ENCODE data around the gene INPP5F. TPM values are rescaled to one million over a fixed set of nuclear protein-coding genes. Genes with fewer than 3 reads are reported as not detected.
A peak's percentile ranks its signal among the peaks of the same experiment; 100 is the strongest.

Gene INPP5F, protein sequence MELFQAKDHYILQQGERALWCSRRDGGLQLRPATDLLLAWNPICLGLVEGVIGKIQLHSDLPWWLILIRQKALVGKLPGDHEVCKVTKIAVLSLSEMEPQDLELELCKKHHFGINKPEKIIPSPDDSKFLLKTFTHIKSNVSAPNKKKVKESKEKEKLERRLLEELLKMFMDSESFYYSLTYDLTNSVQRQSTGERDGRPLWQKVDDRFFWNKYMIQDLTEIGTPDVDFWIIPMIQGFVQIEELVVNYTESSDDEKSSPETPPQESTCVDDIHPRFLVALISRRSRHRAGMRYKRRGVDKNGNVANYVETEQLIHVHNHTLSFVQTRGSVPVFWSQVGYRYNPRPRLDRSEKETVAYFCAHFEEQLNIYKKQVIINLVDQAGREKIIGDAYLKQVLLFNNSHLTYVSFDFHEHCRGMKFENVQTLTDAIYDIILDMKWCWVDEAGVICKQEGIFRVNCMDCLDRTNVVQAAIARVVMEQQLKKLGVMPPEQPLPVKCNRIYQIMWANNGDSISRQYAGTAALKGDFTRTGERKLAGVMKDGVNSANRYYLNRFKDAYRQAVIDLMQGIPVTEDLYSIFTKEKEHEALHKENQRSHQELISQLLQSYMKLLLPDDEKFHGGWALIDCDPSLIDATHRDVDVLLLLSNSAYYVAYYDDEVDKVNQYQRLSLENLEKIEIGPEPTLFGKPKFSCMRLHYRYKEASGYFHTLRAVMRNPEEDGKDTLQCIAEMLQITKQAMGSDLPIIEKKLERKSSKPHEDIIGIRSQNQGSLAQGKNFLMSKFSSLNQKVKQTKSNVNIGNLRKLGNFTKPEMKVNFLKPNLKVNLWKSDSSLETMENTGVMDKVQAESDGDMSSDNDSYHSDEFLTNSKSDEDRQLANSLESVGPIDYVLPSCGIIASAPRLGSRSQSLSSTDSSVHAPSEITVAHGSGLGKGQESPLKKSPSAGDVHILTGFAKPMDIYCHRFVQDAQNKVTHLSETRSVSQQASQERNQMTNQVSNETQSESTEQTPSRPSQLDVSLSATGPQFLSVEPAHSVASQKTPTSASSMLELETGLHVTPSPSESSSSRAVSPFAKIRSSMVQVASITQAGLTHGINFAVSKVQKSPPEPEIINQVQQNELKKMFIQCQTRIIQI
- 80.3 and 86.0 TPM in 2 replicates for total RNA-seq (2014; rRNA removed; shearing (Covaris generic))
- 36.2 and 41.4 TPM in 2 replicates for polyA plus RNA-seq (2016; fragmentation: Nextera tagmentation; extraction: Ambion mirVana)
- long read RNA-seq, partial matches to known transcripts: 1 of 5 reads
- long read RNA-seq, other reads (novel, unspliced or antisense): 2 of 5 reads

DNA sequence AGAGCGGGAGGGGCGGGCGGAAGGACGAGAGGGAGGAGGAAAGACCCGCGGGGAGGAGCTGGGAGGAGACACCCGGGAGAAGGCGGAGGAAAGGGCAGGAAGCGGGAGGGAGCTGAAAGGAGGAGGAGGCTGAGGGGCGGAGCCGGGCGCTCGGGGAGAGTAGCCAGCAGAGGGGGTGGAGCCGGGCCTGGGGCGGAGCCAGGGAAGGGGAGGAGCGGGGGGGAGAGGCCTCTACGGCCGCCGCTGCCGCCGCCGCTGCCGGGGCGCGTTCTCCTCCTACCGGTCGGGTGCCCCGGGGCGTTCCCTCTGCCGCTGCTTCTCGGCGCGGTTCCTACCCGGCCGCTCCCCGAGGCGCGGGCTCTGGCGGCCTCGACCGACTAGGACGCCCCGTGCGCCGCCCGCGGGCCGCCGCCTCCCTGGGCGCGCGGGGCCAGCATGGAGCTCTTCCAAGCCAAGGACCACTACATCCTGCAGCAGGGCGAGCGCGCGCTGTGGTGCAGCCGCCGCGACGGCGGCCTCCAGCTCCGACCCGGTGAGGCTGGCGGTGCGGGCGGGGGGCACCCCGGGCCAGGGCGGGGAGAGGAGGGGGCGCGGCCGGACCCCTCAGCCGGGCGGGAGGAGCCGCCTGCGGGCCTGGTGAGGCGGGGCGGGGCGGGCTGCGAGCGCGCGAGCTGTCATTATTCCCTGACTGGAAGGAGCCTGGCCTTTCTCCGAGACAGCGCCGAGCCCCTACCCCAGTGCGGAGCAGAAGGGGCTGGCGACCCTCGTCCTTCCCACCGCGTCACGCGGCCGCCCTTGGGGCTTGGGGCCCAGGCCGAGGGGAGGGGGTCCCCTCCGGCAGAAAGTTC, at the start of gene INPP5F:
INPP5F (plus strand) TSS at position 223 of the 848 bp plus-strand sequence; CDS start at position 436, 213 bp downstream.
- peak within 1 kb of the TSS; percentile 82; the same call in 1 of the 2 replicates for H2AFZ ChIP-seq
- Mint-ChIP-seq H3K4me1 (peaks cover 29% of the 10 kb centered on the region), H3K4me3 (peak within 1 kb of the TSS; percentile 83), H3K27me3 (ENCODE audit: insufficient read depth, low read depth, poor library complexity) (peaks cover 5% of the 10 kb centered on the region), H3K27ac (peak within 1 kb of the TSS; percentile 34; the same call in 1 of the 2 replicates), H3K36me3 (ENCODE audit: low read depth) (peaks cover 4% of the 10 kb centered on the region; the same call in 2 of the 3 replicates), H3K9me3 (peaks cover 6% of the 10 kb centered on the region)
- H3K27me3 ChIP-seq (ENCODE audit: insufficient read depth): no peaks in the 10 kb centered on the region
- ATAC-seq (peak; percentile 85), DNase-seq (ENCODE audit: low spot score) (peak; percentile 99)
- no peaks in the 10 kb centered on the region for H3K9me2 ChIP-seq (ENCODE audit: insufficient read depth)
- H3F3A ChIP-seq (replicated peaks; ENCODE audit: low read depth): 0 out of 2 replicates have a peak, but pooled peaks cover 9% of the 10 kb centered on the region
- peak within 1 kb of the TSS; percentile 94 for H3K4me2 ChIP-seq
- TF ChIP-seq POLR2AphosphoS5 (IDR thresholded peaks at IDR 0.05; ENCODE audit: low read depth) (0 out of 2 replicates have a peak, but pooled peaks have one; percentile 19), ZNF331 (CRISPR knock-in tag; IDR thresholded peaks at IDR 0.05; ENCODE audit: low read depth) (no peak), STAT1 (IDR thresholded peaks at IDR 0.05; ENCODE audit: unreplicated experiment) (no peak), ZNF114 (CRISPR knock-in tag; IDR thresholded peaks at IDR 0.05) (no peak)
- H3K4me3 ChIP-seq: peak within 1 kb of the TSS; percentile 93
- H3K79me2 ChIP-seq (replicated peaks; ENCODE audit: insufficient read depth): peaks cover 41% of the 10 kb centered on the region
- H3K27ac ChIP-seq (ENCODE audit: low read depth): peak within 1 kb of the TSS; percentile 40; the same call in 1 of the 2 replicates
- peaks cover 34% of the 10 kb centered on the region for H3K4me1 ChIP-seq (ENCODE audit: insufficient read depth)
- peaks cover 17% of the 10 kb centered on the region for H4K20me1 ChIP-seq (replicated peaks; ENCODE audit: insufficient read depth)
- no peaks in the 10 kb centered on the region for H3K36me3 ChIP-seq (ENCODE audit: insufficient read depth)

DNA sequence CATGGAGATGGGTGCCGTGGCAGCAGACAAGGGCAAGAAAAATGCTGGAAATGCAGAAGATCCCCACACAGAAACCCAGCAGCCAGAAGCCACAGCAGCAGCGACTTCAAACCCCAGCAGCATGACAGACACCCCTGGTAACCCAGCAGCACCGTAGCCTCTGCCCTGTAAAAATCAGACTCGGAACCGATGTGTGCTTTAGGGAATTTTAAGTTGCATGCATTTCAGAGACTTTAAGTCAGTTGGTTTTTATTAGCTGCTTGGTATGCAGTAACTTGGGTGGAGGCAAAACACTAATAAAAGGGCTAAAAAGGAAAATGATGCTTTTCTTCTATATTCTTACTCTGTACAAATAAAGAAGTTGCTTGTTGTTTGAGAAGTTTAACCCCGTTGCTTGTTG, 48.7 kb upstream of the INPP5F start:
- Mint-ChIP-seq H3K4me1 (peaks cover 11% of the 10 kb centered on the region), H3K9me3 (peaks cover 2% of the 10 kb centered on the region; the same call in 2 of the 3 replicates), H3K4me3 (no peak overlapping the region), H3K27ac (no peak overlapping the region), H3K36me3 (ENCODE audit: low read depth) (peaks cover 19% of the 10 kb centered on the region), H3K27me3 (ENCODE audit: insufficient read depth, low read depth, poor library complexity) (peaks cover 3% of the 10 kb centered on the region)
- ATAC-seq (no peak), DNase-seq (ENCODE audit: low spot score) (no peak)
- TF ChIP-seq CREB1 (CRISPR knock-in tag; IDR thresholded peaks at IDR 0.05; ENCODE audit: low read depth) (no peak), ZNF114 (CRISPR knock-in tag; IDR thresholded peaks at IDR 0.05) (no peak)
- TF ChIP-seq, protein P1, sequence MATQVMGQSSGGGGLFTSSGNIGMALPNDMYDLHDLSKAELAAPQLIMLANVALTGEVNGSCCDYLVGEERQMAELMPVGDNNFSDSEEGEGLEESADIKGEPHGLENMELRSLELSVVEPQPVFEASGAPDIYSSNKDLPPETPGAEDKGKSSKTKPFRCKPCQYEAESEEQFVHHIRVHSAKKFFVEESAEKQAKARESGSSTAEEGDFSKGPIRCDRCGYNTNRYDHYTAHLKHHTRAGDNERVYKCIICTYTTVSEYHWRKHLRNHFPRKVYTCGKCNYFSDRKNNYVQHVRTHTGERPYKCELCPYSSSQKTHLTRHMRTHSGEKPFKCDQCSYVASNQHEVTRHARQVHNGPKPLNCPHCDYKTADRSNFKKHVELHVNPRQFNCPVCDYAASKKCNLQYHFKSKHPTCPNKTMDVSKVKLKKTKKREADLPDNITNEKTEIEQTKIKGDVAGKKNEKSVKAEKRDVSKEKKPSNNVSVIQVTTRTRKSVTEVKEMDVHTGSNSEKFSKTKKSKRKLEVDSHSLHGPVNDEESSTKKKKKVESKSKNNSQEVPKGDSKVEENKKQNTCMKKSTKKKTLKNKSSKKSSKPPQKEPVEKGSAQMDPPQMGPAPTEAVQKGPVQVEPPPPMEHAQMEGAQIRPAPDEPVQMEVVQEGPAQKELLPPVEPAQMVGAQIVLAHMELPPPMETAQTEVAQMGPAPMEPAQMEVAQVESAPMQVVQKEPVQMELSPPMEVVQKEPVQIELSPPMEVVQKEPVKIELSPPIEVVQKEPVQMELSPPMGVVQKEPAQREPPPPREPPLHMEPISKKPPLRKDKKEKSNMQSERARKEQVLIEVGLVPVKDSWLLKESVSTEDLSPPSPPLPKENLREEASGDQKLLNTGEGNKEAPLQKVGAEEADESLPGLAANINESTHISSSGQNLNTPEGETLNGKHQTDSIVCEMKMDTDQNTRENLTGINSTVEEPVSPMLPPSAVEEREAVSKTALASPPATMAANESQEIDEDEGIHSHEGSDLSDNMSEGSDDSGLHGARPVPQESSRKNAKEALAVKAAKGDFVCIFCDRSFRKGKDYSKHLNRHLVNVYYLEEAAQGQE (IDR thresholded peaks at IDR 0.05; ENCODE audit: unreplicated experiment): no peak
- H3K9me2 ChIP-seq (ENCODE audit: insufficient read depth): no peaks in the 10 kb centered on the region
- H3K4me2 ChIP-seq: no peak overlapping the region
- no peaks in the 10 kb centered on the region for H4K20me1 ChIP-seq (replicated peaks; ENCODE audit: insufficient read depth)
- H3K79me2 ChIP-seq (replicated peaks; ENCODE audit: insufficient read depth): no peaks in the 10 kb centered on the region
- no peak overlapping the region for H3K4me3 ChIP-seq
- H3K36me3 ChIP-seq (ENCODE audit: insufficient read depth): peaks cover 9% of the 10 kb centered on the region; the same call in 1 of the 2 replicates
- H3F3A ChIP-seq (replicated peaks; ENCODE audit: low read depth): no peaks in the 10 kb centered on the region
- no peak overlapping the region for H2AFZ ChIP-seq
- no peaks in the 10 kb centered on the region for H3K4me1 ChIP-seq (ENCODE audit: insufficient read depth)
- no peaks in the 10 kb centered on the region for H3K27me3 ChIP-seq (ENCODE audit: insufficient read depth)
- no peak overlapping the region for H3K27ac ChIP-seq (ENCODE audit: low read depth)
